Measurements from ENCODE around the gene ELK1.
"Not testable (repeated sequence)": the region's sequence is repeated elsewhere in the genome, so short reads cannot be mapped to it uniquely, and the experiment has no call there.

The ELK1 gene, protein sequence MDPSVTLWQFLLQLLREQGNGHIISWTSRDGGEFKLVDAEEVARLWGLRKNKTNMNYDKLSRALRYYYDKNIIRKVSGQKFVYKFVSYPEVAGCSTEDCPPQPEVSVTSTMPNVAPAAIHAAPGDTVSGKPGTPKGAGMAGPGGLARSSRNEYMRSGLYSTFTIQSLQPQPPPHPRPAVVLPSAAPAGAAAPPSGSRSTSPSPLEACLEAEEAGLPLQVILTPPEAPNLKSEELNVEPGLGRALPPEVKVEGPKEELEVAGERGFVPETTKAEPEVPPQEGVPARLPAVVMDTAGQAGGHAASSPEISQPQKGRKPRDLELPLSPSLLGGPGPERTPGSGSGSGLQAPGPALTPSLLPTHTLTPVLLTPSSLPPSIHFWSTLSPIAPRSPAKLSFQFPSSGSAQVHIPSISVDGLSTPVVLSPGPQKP

DNA sequence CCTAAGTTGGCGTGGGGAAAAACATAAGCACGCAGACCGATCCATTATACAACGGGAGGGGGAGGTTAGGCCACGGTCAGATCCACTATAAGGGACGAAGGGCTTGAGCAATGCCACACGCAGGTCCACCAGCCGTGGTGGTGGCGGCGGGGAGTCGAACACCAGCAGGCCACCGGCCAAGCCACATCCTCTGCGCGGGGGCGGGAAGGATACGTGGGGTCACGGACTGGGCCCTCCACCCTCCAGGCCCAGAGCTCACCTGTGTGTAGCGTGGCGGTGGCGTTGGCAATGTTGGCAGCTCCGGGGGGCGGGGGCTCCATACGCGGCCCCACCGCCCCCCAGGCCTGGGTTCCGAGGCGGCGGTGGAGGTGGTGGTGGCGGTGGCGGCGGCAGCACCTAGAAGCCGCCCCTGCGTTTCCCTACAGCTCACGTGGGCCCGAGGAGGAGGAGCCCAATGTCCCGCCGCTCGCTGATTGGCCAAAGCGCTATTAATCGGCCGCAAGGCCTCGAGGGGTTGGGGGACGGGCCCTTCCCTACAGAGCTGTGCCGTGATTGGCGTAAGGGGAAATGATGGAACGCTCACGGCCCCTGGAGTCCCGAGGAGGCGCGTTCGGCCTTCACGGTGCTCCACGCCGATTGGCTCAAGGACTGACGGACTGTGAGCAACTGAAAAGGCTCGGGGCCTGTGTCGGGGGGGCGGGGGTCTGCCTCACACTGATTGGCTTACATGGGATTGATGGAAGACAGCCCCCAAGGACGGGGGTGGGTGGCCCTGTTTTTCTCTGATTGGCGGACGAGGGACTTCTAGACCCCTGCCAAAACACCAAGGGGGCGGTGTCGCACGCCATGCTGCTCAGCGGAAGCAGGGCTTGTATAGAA, at the start of gene ELK1:
Gene ELK1 (minus strand): TSS at position 400 of the 879 bp plus-strand sequence. CDS start 9,122 bp downstream, outside the sequence.
- peak; percentile 70 to 81 for DNase-seq (ENCODE audit: low read depth in 2 of 2)

DNA sequence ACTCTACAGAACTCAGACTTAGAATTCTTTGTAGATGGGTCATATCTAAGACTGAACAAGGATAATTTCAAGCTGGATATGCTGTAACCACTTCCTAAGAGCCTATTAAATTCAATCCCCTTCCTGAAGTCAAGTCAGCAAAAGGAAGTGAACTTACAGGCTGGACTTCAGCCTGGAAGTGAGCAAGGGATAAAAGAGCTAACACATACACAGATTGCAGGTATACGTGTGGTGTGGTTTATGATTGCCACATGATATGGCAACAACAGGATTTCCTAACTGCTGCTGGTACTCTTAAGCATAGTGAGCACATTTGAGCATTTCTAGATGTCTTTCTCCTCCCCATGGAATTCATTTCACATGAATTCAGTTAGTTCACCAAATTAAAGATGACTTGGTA, 46.8 kb upstream of the ELK1 start:
- no peak for DNase-seq (ENCODE audit: low read depth in 2 of 2)

DNA sequence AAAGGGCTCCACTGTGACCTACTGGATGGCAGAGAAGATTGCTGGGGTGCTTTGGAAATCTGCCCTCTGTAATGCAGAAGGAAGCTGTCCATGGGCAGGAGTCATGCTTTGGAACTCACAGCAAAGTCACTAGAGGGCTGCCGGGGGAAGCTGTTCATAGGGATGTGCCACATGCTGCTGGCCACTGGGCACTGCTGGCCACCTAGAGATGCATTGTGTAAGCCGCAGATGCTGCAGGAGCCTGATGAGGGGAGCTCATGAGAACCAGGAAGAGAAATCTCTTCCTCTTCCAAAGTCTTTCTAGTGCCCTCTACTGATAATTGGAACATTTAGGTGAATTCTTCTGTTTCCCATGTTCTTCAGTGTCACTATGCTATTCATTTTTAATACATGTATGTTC, 39.8 kb upstream of the ELK1 start:
- DNase-seq (ENCODE audit: low read depth in 2 of 2): no peak

DNA sequence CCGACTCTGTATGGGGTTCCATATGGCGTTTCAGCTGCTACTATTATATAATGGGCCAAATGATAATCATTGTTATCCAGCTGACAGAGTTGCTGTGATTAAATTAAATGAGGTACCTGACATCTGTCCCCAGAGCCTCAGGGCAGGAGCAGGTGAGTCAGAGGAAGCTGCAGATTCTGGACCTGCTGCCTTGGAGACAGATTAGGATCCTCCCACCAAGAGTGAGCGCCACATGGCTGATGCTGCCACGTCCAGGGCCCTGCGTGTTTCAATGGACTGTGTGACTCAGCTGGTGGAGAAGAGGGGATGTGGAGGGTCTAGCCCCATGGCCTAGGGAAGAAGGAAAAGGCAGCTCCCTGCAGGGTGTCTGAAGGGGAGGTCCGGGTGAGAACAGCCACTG, 36.9 kb upstream of the ELK1 start:
- no peak for DNase-seq (ENCODE audit: low read depth in 2 of 2)

DNA sequence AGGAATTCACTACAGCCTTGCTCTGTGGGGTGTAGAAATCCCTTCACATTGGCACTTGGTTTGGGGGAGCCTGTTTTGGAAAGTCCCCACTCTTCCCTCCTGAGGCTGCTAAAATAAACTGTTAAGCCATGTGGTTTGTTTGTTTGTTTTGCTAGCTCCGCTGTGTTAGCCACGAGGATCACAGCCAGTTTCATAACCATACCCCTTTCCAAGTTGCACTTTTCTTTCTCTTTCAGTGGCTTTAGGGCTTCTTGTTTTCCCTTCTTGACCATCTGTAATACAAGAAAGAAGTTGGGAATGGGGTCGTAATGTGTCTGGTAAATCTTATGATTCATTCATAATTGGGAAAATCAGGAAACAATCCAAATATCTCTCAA, 33.5 kb upstream of the ELK1 start:
- no peak for DNase-seq (ENCODE audit: low read depth in 2 of 2)

DNA sequence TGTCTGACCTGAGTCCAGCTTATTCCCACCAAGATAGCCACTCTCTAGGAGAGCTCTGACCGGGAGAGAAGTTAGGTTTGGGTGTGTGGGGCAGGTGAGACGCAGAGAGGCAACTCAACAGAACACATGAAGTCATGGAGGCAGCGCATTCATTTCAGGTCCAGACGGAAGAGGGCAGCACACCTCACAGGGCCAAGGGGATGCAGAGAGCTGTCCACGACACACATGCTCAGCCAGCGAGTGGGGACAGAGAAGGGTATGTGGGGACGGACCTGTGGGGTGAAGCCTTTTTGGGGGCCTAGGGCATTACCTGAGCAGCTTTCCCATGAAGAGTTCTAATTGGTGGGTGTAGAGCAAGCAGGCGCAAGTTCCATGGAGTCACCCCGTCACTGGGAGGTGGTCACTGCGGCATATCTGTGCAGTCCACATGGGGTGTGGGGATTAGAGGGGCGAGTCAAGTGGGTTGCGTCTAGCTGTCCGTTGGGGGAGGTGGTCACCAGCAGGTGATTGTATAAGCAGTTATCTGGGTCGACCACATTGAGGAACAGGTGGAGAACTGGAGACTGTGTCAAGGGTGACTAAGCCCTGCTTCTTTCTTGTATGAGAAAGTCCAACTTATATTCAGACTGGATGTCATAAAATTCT, 32.9 kb upstream of the ELK1 start:
- no peak for DNase-seq (ENCODE audit: low read depth in 2 of 2)

DNA sequence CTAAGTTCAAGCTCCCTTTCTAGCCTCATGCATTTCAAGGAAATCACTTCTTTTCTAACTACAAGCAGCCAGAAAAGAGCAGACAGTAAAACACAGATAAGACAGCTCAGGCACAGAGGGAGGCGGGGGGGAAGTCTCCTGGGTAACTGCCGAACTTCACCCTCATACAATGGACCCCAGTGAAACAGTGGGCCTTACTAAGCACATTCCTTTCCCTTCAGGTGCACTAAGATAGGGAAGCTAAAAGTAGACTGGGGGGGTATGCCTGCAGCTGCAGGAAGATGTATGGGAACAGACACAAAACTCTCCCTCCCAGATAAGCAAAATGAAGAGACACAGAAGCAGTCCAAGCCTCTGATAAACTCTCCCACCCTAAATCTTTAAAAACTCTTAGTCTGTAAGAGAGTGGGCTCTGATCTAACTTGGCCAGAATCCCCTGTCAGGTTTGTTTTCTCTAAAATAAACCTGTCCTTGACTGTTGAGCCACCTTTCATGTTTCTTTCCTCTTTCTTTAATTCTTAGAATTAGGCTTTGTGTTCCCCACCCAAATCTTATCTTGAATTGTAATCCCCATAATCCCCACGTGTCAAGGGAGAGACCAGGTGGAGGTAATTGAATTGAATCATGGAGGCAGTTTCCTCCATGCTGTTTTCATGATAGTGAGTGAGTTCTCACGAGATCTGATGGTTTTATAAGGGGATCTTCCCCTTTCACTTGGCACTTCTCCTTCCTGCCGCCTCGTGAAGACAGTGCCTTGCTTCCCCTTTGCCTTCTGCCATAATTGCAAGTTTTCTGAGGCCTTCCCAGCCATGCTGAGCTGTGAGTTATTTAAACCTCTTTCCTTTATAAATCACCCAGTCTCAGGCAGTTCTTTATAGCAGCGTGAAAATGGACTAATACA, 25.8 kb upstream of the ELK1 start:
- DNase-seq (ENCODE audit: low read depth in 2 of 2): not testable (repeated sequence)

DNA sequence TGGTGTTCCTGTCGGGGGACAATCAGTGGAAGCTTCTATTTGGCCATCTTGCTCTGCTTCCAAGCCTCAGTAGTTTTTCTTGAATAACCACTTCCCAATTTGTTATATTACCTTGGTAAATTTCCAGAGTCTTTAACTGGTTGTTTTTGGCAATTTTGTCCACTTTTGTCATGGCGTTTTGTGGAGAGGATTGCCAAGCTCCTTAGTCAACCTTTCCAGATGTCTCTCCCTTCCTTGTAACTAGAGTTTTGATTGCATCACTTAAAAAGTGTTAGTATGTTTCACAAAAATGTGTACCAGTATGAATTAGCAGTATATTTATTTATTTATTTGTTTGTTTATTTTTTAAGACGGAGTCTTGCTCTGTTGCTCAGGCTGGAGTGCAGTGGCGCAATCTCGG, 24.4 kb upstream of the ELK1 start:
- no peak for DNase-seq (ENCODE audit: low read depth in 2 of 2)

DNA sequence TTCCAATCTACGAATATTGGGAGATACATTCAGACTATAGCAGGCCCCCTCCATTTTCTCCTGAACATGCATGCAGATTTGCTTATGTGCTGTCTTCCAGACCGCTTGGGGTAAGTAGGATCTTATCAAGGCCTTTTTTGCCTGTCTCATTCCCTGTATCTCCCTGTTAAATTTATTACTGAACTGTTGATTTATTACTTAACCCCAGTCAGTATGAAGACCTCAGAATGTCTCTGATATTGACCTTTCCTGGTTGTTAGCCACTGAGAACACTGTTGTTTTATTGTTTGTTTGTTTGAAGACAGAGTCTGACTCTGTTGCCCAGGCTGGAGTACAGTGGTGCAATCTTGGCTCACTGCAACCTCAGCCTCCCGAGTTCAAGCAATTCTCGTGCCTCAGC, 15.4 kb upstream of the ELK1 start:
- DNase-seq (ENCODE audit: low read depth in 2 of 2): not testable (repeated sequence)

DNA sequence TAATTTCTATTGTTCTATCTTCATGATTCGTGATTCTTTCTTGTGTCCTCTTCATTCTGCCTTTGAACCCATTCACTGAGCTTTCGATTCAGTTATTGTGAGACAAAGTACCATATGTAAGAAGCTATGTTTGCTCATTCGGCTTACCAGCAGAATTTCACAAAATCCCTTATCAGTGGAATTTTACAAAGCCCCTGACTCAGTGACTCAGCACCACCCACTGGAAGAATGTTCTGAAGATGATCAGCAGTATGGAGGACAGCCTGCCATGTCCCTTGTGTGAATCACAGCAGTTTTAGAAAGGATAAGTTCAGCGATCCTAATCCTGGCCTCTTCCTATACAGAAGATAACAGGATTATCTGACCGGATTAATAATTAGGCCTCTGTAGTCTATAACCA, 14.4 kb upstream of the ELK1 start:
- DNase-seq (ENCODE audit: low read depth in 2 of 2): no peak

DNA sequence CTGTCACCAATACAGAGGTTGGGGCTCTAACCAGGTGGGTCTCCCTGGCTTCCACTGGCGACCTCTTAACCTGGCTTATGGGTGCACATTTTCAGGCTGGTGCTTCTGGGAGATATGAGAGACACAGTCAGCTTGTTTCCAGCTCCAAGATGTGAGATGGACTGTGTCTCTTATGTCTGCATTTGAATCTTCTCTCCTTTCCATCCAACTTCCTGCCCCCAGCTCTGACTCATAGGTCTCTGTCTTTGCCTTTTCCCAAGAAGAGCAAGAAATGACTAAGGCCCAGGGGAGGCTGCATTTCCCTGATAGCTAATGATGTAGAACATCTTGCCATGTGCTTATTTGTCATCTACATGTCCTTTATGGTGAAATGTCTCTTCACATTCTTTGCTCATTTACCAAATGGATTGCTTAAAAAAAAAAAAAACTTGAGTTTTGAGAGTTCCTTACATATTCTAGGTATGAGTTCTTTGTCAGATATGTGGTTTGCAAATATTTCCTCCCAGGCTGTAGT, 11.8 kb upstream of the ELK1 start:
- DNase-seq (ENCODE audit: low read depth in 2 of 2): no peak

DNA sequence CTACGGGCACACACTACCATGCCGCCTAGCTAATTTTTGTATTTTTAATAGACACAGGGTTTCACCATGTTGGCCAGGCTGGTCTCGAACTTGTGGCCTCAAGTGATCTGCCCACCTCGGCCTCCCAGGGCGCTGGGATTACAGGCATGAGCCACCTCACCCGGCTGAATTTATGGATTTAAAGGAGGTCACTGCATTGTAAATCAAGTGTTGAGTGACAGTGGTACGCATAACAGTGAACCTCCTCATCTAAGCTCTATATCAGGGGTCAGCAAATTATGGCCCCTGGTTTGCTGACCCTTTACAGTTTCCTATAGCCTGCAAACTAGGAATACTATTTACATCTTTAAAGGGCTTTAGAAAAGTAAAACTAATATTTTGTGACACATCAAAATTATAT, 11.2 kb upstream of the ELK1 start:
- no peak for DNase-seq (ENCODE audit: low read depth in 2 of 2)

DNA sequence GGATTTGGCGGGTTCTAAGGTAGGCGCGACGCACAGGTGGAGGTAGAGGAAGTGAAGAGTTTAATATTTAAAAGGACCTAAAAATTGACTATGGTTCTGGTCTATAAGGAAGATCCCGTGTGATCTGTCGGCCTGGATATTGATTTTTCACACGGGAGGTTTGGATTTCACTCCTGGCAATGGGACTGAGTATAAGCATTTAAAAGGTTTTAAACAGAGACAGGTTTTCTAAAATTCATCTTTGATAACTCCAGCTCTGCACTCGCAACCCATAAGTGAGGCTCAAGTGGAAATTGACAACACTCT, 9.0 kb upstream of the ELK1 start:
- DNase-seq (ENCODE audit: low read depth in 2 of 2): no peak

DNA sequence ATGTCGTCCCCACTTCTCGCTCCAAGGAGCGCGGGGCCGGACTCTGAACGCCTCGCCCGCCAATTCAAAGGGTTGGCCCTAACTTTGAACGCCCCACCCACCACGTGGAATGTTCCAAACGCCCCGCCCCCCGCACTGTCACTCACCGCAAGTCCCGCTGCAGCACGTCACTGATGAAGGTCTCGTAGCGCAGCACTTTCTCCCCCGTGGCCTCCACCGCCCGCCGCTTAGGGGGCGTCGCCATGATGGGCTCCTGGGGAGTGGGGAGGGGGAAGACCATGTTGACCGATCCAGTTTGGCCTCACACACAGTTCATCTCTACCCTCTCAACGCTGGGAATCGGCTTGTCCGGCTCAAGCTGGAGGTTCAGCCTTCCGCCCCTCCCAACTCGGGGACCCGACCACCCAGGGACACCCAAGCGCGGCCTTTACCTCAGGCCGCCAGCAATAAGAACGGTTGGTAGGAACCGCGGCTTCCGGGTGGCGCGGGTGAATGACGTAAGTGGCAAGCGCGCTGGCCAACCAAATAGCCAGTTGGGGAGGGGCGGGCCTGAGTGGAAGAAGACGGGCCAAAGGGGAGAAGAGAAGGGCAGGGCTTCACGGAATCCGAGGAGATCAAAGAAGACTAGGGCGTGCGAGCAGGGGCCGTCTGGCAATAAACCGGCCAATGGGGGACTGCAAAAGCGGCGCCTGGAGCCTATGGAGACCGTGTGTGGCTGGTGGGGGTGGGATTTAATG, 8.5 kb upstream of the ELK1 start, which contains the start of gene UXT:
Gene UXT (minus strand): TSS at position 497 of the 737 bp plus-strand sequence. CDS start 253 bp downstream, at position 244.
- peak; percentile 77 to 87 for DNase-seq (ENCODE audit: low read depth in 2 of 2)

DNA sequence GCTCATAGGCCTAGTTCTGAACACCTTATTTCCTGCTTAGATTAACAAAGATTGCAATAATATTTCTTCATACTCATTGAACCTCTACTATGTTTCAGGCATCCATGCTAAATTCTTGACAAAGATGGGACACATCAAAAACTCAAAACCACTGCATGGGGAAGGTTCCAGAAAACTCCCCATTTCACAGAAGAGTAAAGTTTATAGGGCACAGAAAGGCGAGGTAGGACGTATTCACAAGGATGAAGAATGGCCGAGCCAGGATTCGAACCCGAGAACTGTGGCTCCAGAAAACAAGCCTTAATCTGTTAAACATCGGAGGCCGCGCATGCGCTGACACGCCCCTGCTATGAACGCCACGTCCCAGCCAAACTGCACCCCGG, 7.9 kb upstream of the ELK1 start:
- DNase-seq (ENCODE audit: low read depth in 2 of 2): no peak

DNA sequence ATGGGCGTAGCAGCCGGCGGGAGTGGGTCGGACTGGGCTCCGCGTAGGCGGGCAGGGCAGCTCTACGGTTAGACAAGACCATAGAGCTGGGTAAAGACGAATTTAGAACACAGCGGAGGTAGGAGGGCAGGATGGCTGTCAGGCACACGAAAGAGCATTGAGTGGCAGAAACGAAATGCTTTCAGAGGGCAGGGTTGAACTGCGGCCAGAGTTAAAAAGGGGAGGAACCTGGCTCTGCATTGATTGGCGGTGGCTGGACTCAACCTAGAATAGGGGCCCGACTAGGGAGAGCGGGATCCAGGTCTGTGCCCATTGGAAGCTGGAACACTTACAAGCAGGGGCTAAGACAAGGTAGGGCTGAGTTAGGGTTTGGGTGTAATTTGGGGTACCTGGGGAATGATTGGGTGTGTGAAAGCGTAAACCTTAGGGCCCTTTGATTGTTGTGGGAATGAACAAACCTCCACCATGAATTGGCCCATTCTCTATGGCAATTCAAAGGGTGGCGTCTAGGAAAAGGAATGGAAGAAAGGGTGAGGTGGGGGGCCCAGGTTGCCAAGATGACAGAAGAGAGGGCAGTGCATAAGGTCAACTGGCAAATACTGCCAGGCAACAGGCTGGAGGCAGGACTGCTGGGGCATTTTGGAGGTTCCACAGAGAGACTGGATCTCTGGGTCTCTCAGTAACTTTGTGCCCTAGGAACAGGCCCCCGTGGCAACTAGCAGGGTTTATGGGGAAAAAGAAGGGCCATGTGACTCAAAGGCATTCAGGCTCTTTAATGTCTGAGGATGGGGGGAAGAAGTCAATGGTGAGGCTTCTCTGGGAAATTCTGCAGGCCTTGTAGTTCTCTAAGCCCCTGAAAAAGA, 911 bp upstream of the ELK1 start:
- no peak for DNase-seq (ENCODE audit: low read depth in 2 of 2)

DNA sequence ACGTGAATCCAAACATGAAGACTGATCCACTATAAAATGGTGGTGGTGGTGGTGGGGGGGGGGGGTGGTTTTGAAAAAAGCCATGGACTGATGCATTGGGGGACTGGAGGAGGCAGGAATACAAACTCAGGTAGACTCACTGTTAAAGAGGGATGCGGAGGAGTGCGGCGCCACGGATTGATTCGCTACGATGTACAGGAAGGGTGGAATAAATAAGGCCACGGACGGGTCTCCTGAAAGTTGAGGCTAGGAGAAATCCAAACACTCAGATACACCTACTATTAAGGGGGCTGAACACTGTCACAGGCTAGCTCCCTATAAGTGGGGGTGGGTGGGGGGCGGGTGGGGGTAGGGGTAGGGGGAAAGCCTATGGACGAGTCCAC, 591 bp downstream of the ELK1 start:
- DNase-seq (ENCODE audit: low read depth in 2 of 2): no peak

DNA sequence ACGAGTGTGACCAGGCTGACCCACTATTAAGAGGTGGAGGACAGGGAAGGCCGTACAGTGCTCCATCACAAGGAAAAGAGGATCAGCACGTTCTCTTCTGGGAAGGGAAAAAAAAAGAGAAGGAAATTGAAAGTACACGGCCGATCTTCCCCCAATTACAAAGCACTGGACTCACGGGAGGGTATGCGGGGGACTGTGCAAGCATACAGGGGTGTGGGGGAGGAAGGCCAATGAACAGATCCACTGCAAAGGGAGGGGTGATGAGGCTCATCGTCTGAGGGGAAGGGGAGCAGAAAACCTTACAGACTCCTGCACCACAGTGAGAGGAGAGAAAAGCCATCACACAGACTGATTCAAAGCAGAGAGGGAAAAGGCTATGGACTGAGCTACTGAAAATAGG, 1.1 kb downstream of the ELK1 start:
- no peak for DNase-seq (ENCODE audit: low read depth in 2 of 2)

DNA sequence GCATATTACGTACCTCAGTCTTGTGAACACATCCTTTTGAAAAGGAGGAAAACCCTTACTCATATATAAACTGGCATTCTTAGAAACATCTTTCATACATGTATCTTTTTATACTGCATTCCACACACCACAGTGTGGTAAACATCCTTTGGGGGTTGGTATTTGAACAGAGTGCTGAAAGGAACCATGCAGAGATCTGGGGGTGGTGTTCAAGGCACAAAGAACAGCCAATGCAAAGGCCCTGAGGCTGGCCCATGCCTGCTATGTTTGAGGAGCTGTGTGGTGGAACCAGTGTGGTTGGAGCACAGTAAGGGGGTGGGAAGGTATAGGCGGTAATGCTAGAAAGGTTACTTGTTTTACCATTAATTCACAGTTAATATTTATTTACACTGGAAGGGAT, 2.0 kb downstream of the ELK1 start:
- no peak for DNase-seq (ENCODE audit: low read depth in 2 of 2)

DNA sequence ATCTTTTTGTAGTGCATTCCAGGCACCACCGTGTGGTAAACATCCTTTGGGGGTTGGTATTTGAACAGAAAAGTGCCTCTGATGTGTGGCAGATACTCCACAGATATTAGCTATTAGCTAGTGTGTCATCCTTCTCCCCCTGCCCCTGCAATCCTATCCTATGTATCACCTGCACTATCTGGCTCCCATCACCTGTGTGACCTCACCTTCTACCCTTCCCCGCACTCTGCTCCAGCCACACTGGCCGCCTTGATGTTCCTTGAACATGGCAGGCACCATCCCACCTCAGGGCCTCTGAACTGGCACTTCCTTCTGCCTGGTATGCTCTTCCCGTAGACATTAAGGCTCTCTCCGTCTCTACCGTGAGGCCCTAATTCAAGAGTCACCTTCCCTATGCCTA, 3.7 kb downstream of the ELK1 start:
- no peak for DNase-seq (ENCODE audit: low read depth in 2 of 2)

Measured in stimulated activated CD8-positive, alpha-beta memory T cell treated with anti-CD3 and anti-CD28 coated beads, Interleukin-15, amount 100 ng/mL, for 4 hours (primary cell).